HepG2 (cell line): ENCODE results near the gene CLP1. TPM values are rescaled to one million over a fixed set of nuclear protein-coding genes. Genes with fewer than 3 reads are reported as not detected.

Source experiments
- ARNTL ChIP-seq: sonication (generic); formaldehyde crosslinking; IDR thresholded peaks from 2 replicates; pipeline ENCODE4 v1.4.0; 2020; ENCODE audit warnings: mild to moderate bottlenecking, missing genetic modification reagents
- CHD4 ChIP-seq: fragments of 200-600 bp; sonication (generic); IDR thresholded peaks from 2 replicates; pipeline ENCODE4 v1.7.0; 2017; ENCODE audit warnings: mild to moderate bottlenecking, low read length, borderline replicate concordance
- FLYWCH1 ChIP-seq: sonication (generic); formaldehyde crosslinking; IDR thresholded peaks from 2 replicates; pipeline ENCODE4 v1.8.1; 2023; ENCODE audit warnings: mild to moderate bottlenecking, missing genetic modification reagents
- JDP2 ChIP-seq: sonication (generic); formaldehyde crosslinking; IDR thresholded peaks from 2 replicates; pipeline ENCODE4 v1.8.1; 2022; ENCODE audit warnings: missing genetic modification reagents, borderline replicate concordance
- MEIS2 ChIP-seq: sonication (generic); formaldehyde crosslinking; IDR thresholded peaks from 2 replicates; pipeline ENCODE4 v1.9.0; 2021; ENCODE audit warnings: mild to moderate bottlenecking, missing genetic modification reagents
- MNT ChIP-seq: fragments of 450-650 bp; IDR thresholded peaks from 2 replicates; pipeline ENCODE4 v1.6.1; 2016
- MXI1 ChIP-seq: IDR thresholded peaks from 3 replicates; pipeline ENCODE4 v1.6.1; 2012; ENCODE audit warnings: low read depth, low read length, inconsistent platforms, borderline replicate concordance
- NBN ChIP-seq: fragments of 450-650 bp; conservative IDR thresholded peaks from 2 replicates; pipeline ENCODE4 v1.6.1; 2017
- PAXIP1 ChIP-seq: sonication (generic); formaldehyde crosslinking; conservative IDR thresholded peaks from 2 replicates; pipeline ENCODE4 v1.4.0; 2020; ENCODE audit warnings: mild to moderate bottlenecking, missing genetic modification reagents, moderate library complexity
- POLR2G ChIP-seq: fragments of 200-400 bp; formaldehyde crosslinking; IDR thresholded peaks from 2 replicates; pipeline ENCODE4 v1.6.1; 2018; ENCODE audit warnings: mild to moderate bottlenecking, low read depth, low read length, moderate library complexity
- REL ChIP-seq: sonication (generic); formaldehyde crosslinking; conservative IDR thresholded peaks from 2 replicates; pipeline ENCODE4 v1.8.0; 2022; ENCODE audit warnings: mild to moderate bottlenecking, missing genetic modification reagents, moderate library complexity
- RFX3 ChIP-seq: IDR thresholded peaks from 2 replicates; pipeline ENCODE4 v1.6.1; 2016; ENCODE audit warnings: missing biosample characterization, missing genetic modification reagents
- SALL1 ChIP-seq: sonication (generic); formaldehyde crosslinking; IDR thresholded peaks from 2 replicates; pipeline ENCODE4 v1.8.0; 2022; ENCODE audit warnings: mild to moderate bottlenecking, missing genetic modification reagents
- SMARCE1 ChIP-seq: fragments of 450-650 bp; IDR thresholded peaks from 2 replicates; pipeline ENCODE4 v1.6.1; 2017; ENCODE audit warnings: borderline replicate concordance
- TERF1 ChIP-seq: sonication (generic); formaldehyde crosslinking; IDR thresholded peaks from 2 replicates; pipeline ENCODE4 v1.8.0; 2022; ENCODE audit warnings: mild to moderate bottlenecking, missing genetic modification reagents, moderate library complexity
- TP53 ChIP-seq: sonication (generic); formaldehyde crosslinking; conservative IDR thresholded peaks from 2 replicates; pipeline ENCODE4 v1.4.0; 2020; ENCODE audit warnings: missing genetic modification reagents
- TRIM24 ChIP-seq: sonication (generic); formaldehyde crosslinking; IDR thresholded peaks from 2 replicates; pipeline ENCODE4 v1.8.0; 2022; ENCODE audit warnings: mild to moderate bottlenecking, missing genetic modification reagents
- U2AF1 ChIP-seq: fragments of 200-400 bp; formaldehyde crosslinking; optimal IDR thresholded peaks from 2 replicates; pipeline ENCODE3; 2017; ENCODE audit warnings: mild to moderate bottlenecking, low read depth, low read length
- ZKSCAN1 ChIP-seq: fragments of 150-350 bp; IDR thresholded peaks from 2 replicates; pipeline ENCODE4 v1.6.1; 2014; ENCODE audit warnings: low read length
- ZNF33A ChIP-seq: sonication (generic); formaldehyde crosslinking; IDR thresholded peaks from 2 replicates; pipeline ENCODE4 v1.5.1; 2020; ENCODE audit warnings: missing genetic modification reagents, mild to moderate bottlenecking, moderate library complexity, borderline replicate concordance
- ZNF562 ChIP-seq: sonication (generic); formaldehyde crosslinking; IDR thresholded peaks from 2 replicates; pipeline ENCODE4 v1.8.0; 2022; ENCODE audit warnings: missing genetic modification reagents, borderline replicate concordance
- ZNF770 ChIP-seq: sonication (generic); formaldehyde crosslinking; IDR thresholded peaks from 2 replicates; pipeline ENCODE4 v1.5.0; 2020; ENCODE audit warnings: mild to moderate bottlenecking, missing genetic modification reagents
- ZNF777 ChIP-seq: sonication (generic); formaldehyde crosslinking; IDR thresholded peaks from 2 replicates; pipeline ENCODE4 v1.4.0; 2020; ENCODE audit warnings: missing genetic modification reagents
- ZSCAN12 ChIP-seq: sonication (generic); formaldehyde crosslinking; IDR thresholded peaks from 2 replicates; pipeline ENCODE4 v1.9.0; 2021; ENCODE audit warnings: mild to moderate bottlenecking, missing genetic modification reagents
- polyA plus RNA-seq, 8 experiments: library from polyadenylated mRNA; depleted of rRNA in 3 of 8; stranded (reverse) in 7 of 8; unstranded in 1 of 8; fragments of >200 nt; fragmentation: Illumina TruSeq in 4 of 8; extraction: Trizol in 4 of 8; gene quantifications; 2 replicates each; pipeline versions ENCODE4 v1.2.1 to v1.2.3, GENCODE V29; 2011 to 2016; ENCODE audit warnings: low read depth in 4 of 8, missing spikeins in 1 of 8, mixed read lengths in 1 of 8; ENCODE audit not compliant: insufficient read depth in 1 of 8
- total RNA-seq, 5 experiments: library from RNA; depleted of rRNA; stranded (reverse); fragments of >200 nt; fragmentation: Illumina TruSeq; extraction: Trizol; gene quantifications; 2 replicates each; pipeline ENCODE4 v1.2.3, GENCODE V29; 2016; ENCODE audit warnings: low read depth in 1 of 5

The CLP1 gene
- total and polyA plus RNA-seq, 2 of the 13 experiments (the other 11 are each of a cell fraction or from before 2014, with no cell fraction given): 14.6 to 24.8 TPM

GRCh38 chr11:57639321-57640067 lies 18.1 kb upstream of the CLP1 start (continued):
- TF ChIP-seq POLR2G: no peak
- no peak for TF ChIP-seq ZKSCAN1
- no peak for TF ChIP-seq TP53 (CRISPR knock-in tag)
- peak; percentile 79 for TF ChIP-seq PAXIP1 (CRISPR knock-in tag)
- TF ChIP-seq TERF1 (CRISPR knock-in tag): no peak
- TF ChIP-seq REL (CRISPR knock-in tag): no peak
- peak; percentile 31; the same call in 1 of the 2 replicates for TF ChIP-seq ARNTL
- TF ChIP-seq CHD4: no peak
- TF ChIP-seq JDP2: no peak
- TF ChIP-seq FLYWCH1 (CRISPR knock-in tag): no peak
- no peak for TF ChIP-seq TRIM24
- TF ChIP-seq ZNF562 (CRISPR knock-in tag): no peak
- no peak for TF ChIP-seq ZNF770
- no peak for TF ChIP-seq ZSCAN12 (CRISPR knock-in tag)
- no peak for TF ChIP-seq MNT
- TF ChIP-seq ZNF777 (CRISPR knock-in tag): no peak
- no peak for TF ChIP-seq U2AF1
- no peak for TF ChIP-seq ZNF33A
- no peak for TF ChIP-seq SMARCE1
- no peak for TF ChIP-seq NBN
- TF ChIP-seq RFX3 (CRISPR knock-in tag): 0 out of 2 replicates have a peak, but pooled peaks have one; percentile 11
- peak; percentile 55 for TF ChIP-seq SALL1 (CRISPR knock-in tag)
- TF ChIP-seq MEIS2 (CRISPR knock-in tag): no peak
- no peak for TF ChIP-seq MXI1
